HepG2 (cell line): ENCODE measurements around the gene CAMSAP2. TPM values are rescaled to one million over a fixed set of nuclear protein-coding genes. Genes with fewer than 3 reads are reported as not detected.
A peak's percentile ranks its signal among the peaks of the same experiment; 100 is the strongest.

Experiments
- ATAC-seq: fragments of 200-7000 bp; cut with Tn5 transposase; 3 replicates; pipeline ENCODE4 v1.9.1; 2020; ENCODE audit warnings: mild to moderate bottlenecking, moderate library complexity
- BruUV-seq: library from RNA; stranded (reverse); fragments of 400-500 nt; replicated peaks from 2 replicates; lab custom pipeline; 2021; lab: Mats Ljungman, UMichigan
- CTCF ChIA-PET: fragments of 300-600 bp; formaldehyde crosslinking; extraction: SDS; loops from one replicate; lab custom pipeline; 2021; ENCODE audit warnings: low total read pairs, inconsistent platforms, low intra/inter-chr PET ratio; lab: Yijun Ruan, JAX
- POLR2A ChIA-PET: fragments of 350-600 bp; sonication (Branson Sonifier 250); formaldehyde crosslinking; loops from one replicate; lab custom pipeline; 2020; ENCODE audit warnings: antibody characterized with exemption, inconsistent platforms; lab: Yijun Ruan, JAX
- DNase-seq: peaks from one replicate; pipeline ENCODE4 v3.0.0-alpha.2; 2015; ENCODE audit warnings: low spot score
- FAIRE-seq: peaks from 3 replicates; lab custom pipeline; 2011; peaks lifted over from hg19 to GRCh38; lab: Jason Lieb, UNC
- H2AFZ ChIP-seq: one replicate; pipeline ENCODE4 v1.6.1; 2011; ENCODE audit warnings: low read length, inconsistent platforms
- H3K27ac ChIP-seq: fragments of 300-600 bp; 3 replicates; pipeline ENCODE4 v1.8.0; 2011; ENCODE audit warnings: mixed run types, mild to moderate bottlenecking, mixed read lengths, low read length, inconsistent platforms; ENCODE audit not compliant: insufficient read depth; ENCODE audit errors: extremely low read length
- H3K27me3 ChIP-seq, 2 experiments: fragments of 200-600 bp in 1 of 2; 2 replicates in 1 of 2; 3 replicates in 1 of 2; pipeline versions ENCODE4 v1.6.0 to v1.8.0; 2011; ENCODE audit warnings: low read length in 2 of 2, mild to moderate bottlenecking in 2 of 2, moderate library complexity in 2 of 2, inconsistent platforms in 1 of 2; ENCODE audit not compliant: insufficient read depth in 2 of 2, control insufficient read depth in 1 of 2
- H3K36me3 ChIP-seq, 2 experiments: fragments of 200-600 bp in 1 of 2; replicated peaks in 1 of 2; 2 replicates in 1 of 2; 3 replicates in 1 of 2; pipeline versions ENCODE4 v1.5.1 to v1.8.0; 2011; ENCODE audit warnings: low read length in 2 of 2, inconsistent platforms in 1 of 2; ENCODE audit not compliant: insufficient read depth in 2 of 2, control insufficient read depth in 1 of 2
- H3K4me1 ChIP-seq: 2 replicates; pipeline ENCODE4 v1.5.1; 2012; ENCODE audit warnings: low read length, inconsistent platforms; ENCODE audit not compliant: insufficient read depth
- H3K4me2 ChIP-seq: 2 replicates; pipeline ENCODE4 v1.6.0; 2011; ENCODE audit warnings: low read depth, low read length, inconsistent platforms
- H3K4me3 ChIP-seq, 3 experiments: fragments of 200-600 bp in 1 of 3; sonication (generic), shearing (Covaris generic) in 1 of 3; replicated peaks in 1 of 3; 2 replicates each; pipeline ENCODE4 v1.5.1; 2011 to 2016; ENCODE audit warnings: low read length in 3 of 3, inconsistent platforms in 2 of 3, low read depth in 2 of 3, mild to moderate bottlenecking in 2 of 3, control low read depth in 1 of 3, mixed read lengths in 1 of 3; ENCODE audit not compliant: insufficient read depth in 1 of 3
- H3K79me2 ChIP-seq: one replicate; pipeline ENCODE4 v1.6.1; 2011; ENCODE audit warnings: low read length, inconsistent platforms; ENCODE audit not compliant: insufficient read depth
- H3K9ac ChIP-seq: 2 replicates; pipeline ENCODE4 v1.6.0; 2011; ENCODE audit warnings: mild to moderate bottlenecking, low read depth, low read length, inconsistent platforms; ENCODE audit not compliant: insufficient read depth
- H3K9me3 ChIP-seq: 2 replicates; pipeline ENCODE4 v1.5.1; 2012; ENCODE audit warnings: mild to moderate bottlenecking, low read length
- H4K20me1 ChIP-seq: 2 replicates; pipeline ENCODE4 v1.6.0; 2011; ENCODE audit warnings: inconsistent platforms, mild to moderate bottlenecking, low read length, moderate library complexity; ENCODE audit not compliant: insufficient read depth
- CEBPB ChIP-seq: IDR thresholded peaks from 2 replicates; pipeline ENCODE4 v1.6.1; 2011; ENCODE audit warnings: low read depth, low read length, improper control_type of control experiment, borderline replicate concordance
- DPF2 ChIP-seq: sonication (generic); formaldehyde crosslinking; IDR thresholded peaks from 2 replicates; pipeline ENCODE4 v1.4.0; 2020; ENCODE audit warnings: mild to moderate bottlenecking, low read depth, missing genetic modification reagents, borderline replicate concordance
- GABPB1 ChIP-seq: IDR thresholded peaks from 2 replicates; pipeline ENCODE4 v1.6.1; 2016; ENCODE audit warnings: mild to moderate bottlenecking, missing genetic modification reagents, moderate library complexity, missing compliant biosample characterization
- HDAC6 ChIP-seq: fragments of 200-600 bp; sonication (generic); IDR thresholded peaks from 2 replicates; pipeline ENCODE4 v1.7.0; 2017; ENCODE audit warnings: mild to moderate bottlenecking, antibody characterized with exemption, low read length, low read depth
- JUNB ChIP-seq: sonication (generic); formaldehyde crosslinking; IDR thresholded peaks from 2 replicates; pipeline ENCODE4 v1.8.0; 2022; ENCODE audit warnings: missing genetic modification reagents, mild to moderate bottlenecking, borderline replicate concordance
- NFYC ChIP-seq: IDR thresholded peaks from 2 replicates; pipeline ENCODE4 v1.6.1; 2016; ENCODE audit warnings: missing genetic modification reagents, missing compliant biosample characterization
- NRL ChIP-seq: sonication (generic); formaldehyde crosslinking; IDR thresholded peaks from 2 replicates; pipeline ENCODE4 v1.5.0; 2020; ENCODE audit warnings: missing genetic modification reagents, mild to moderate bottlenecking, moderate library complexity, borderline replicate concordance
- PCBP1 ChIP-seq: fragments of 200-400 bp; formaldehyde crosslinking; IDR thresholded peaks from 2 replicates; pipeline ENCODE4 v1.6.1; 2017; ENCODE audit warnings: mild to moderate bottlenecking, low read depth, low read length, borderline replicate concordance
- SMC3 ChIP-seq: IDR thresholded peaks from 2 replicates; pipeline ENCODE4 v1.6.1; 2011; ENCODE audit warnings: low read length, improper control_type of control experiment
- THAP11 ChIP-seq: IDR thresholded peaks from 2 replicates; pipeline ENCODE4 v1.6.1; 2016; ENCODE audit warnings: missing biosample characterization, missing genetic modification reagents
- ZMYM4 ChIP-seq: sonication (generic); formaldehyde crosslinking; IDR thresholded peaks from 2 replicates; pipeline ENCODE4 v1.8.1; 2023; ENCODE audit warnings: mild to moderate bottlenecking, missing genetic modification reagents
- ZNF484 ChIP-seq: sonication (generic); formaldehyde crosslinking; IDR thresholded peaks from 2 replicates; pipeline ENCODE4 v1.5.1; 2020; ENCODE audit warnings: mild to moderate bottlenecking, low read depth, missing genetic modification reagents, borderline replicate concordance
- ZNF646 ChIP-seq: sonication (generic); formaldehyde crosslinking; IDR thresholded peaks from 2 replicates; pipeline ENCODE4 v1.9.0; 2021; ENCODE audit warnings: mild to moderate bottlenecking, missing genetic modification reagents
- ZNF687 ChIP-seq: sonication (generic); formaldehyde crosslinking; IDR thresholded peaks from 2 replicates; pipeline ENCODE4 v1.5.1; 2020; ENCODE audit warnings: mild to moderate bottlenecking, missing genetic modification reagents, moderate library complexity
- WGBS: methylation state at CpG from one replicate; pipeline ENCODE4 v1.1.6; 2017; ENCODE audit warnings: low lambda C conversion rate; 5-methylcytosine and 5-hydroxymethylcytosine counted together
- in situ Hi-C: cut with HindIII; loops from 2 replicates; pipeline ENCODE4 v1.10.0; 2017; ENCODE audit warnings: low pct_unique_long_range_greater_than_20kb; ENCODE audit not compliant: extremely low pct_ligation_motif_present
- intact Hi-C: fragments of 100-400 bp; cut with micrococcal nuclease; formaldehyde crosslinking; loops from one replicate; pipeline ENCODE4 v1.10.0; 2022; ENCODE audit not compliant: unreplicated experiment
- polyA plus RNA-seq, 8 experiments: library from polyadenylated mRNA; depleted of rRNA in 3 of 8; stranded (reverse) in 7 of 8; unstranded in 1 of 8; fragments of >200 nt; fragmentation: Illumina TruSeq in 4 of 8; extraction: Trizol in 4 of 8; gene quantifications; 2 replicates each; pipeline versions ENCODE4 v1.2.1 to v1.2.3, GENCODE V29; 2011 to 2016; ENCODE audit warnings: low read depth in 4 of 8, missing spikeins in 1 of 8, mixed read lengths in 1 of 8; ENCODE audit not compliant: insufficient read depth in 1 of 8
- total RNA-seq, 5 experiments: library from RNA; depleted of rRNA; stranded (reverse); fragments of >200 nt; fragmentation: Illumina TruSeq; extraction: Trizol; gene quantifications; 2 replicates each; pipeline ENCODE4 v1.2.3, GENCODE V29; 2016; ENCODE audit warnings: low read depth in 1 of 5

Gene CAMSAP2
- total and polyA plus RNA-seq, 2 of the 13 experiments (the other 11 are each of a cell fraction or from before 2014, with no cell fraction given): 3.4 to 8.2 TPM

GRCh38 chr1:200909757-200910239 is 171.1 kb downstream of the CAMSAP2 start:
- Histone ChIP-seq H3K9ac (no peak overlapping the region), H3K4me3 (no peak overlapping the region), H3K9me3 (no peaks in the 10 kb centered on the region), H3K79me2 (no peaks in the 10 kb centered on the region), H3K27ac (no peak overlapping the region), H3K27me3 (no peaks in the 10 kb centered on the region), H2AFZ (no peak overlapping the region), H3K36me3 (peaks cover 12 to 32% of the 10 kb centered on the region in 2 experiments; a peak in 4 of 5 replicates), H4K20me1 (no peaks in the 10 kb centered on the region), H3K4me2 (no peak overlapping the region), H3K4me1 (peaks cover 45% of the 10 kb centered on the region)
- 84% methylated on average over 4 of the region's 4 CpGs for WGBS
- ATAC-seq (no peak), FAIRE-seq (peak; percentile 8), DNase-seq (no peak)
- BruUV-seq: no TSS peak
- intact Hi-C loops: no loop called here
- in situ Hi-C loops: no loop called here
- ChIA-PET POLR2A (interaction anchor here (1.3 kb wide), 1 partner anchor 14 kb away, joined by 4 read pairs; no protein-coding TSS in a partner anchor), CTCF (no interaction called here)
- TF ChIP-seq CEBPB (no peak), ZNF484 (CRISPR knock-in tag) (no peak), JUNB (CRISPR knock-in tag) (no peak), SMC3 (no peak), HDAC6 (no peak), NRL (CRISPR knock-in tag) (no peak), NFYC (CRISPR knock-in tag) (no peak), THAP11 (CRISPR knock-in tag) (no peak), GABPB1 (CRISPR knock-in tag) (no peak), DPF2 (no peak), PCBP1 (no peak), ZNF646 (CRISPR knock-in tag) (no peak), ZNF687 (no peak), ZMYM4 (CRISPR knock-in tag) (no peak)
